Duodenal mucosa (tissue), 2 donors: ENCODE results near the gene DENND10.
"Not testable (repeated sequence)": the region's sequence is repeated elsewhere in the genome, so short reads cannot be mapped to it uniquely, and the experiment has no call there.

Source experiments
- H3K27ac ChIP-seq: one replicate; pipeline ENCODE4 v1.7.0; 2013; ENCODE audit warnings: low read depth, low read length
- H3K27me3 ChIP-seq, 2 donors: one replicate each; pipeline ENCODE4 v1.7.0; 2013; ENCODE audit warnings: low read length in 2 of 2, control low read depth in 1 of 2; ENCODE audit not compliant: insufficient read depth in 2 of 2, control insufficient read depth in 1 of 2
- H3K36me3 ChIP-seq, 2 donors: one replicate each; pipeline ENCODE4 v1.7.0; 2013; ENCODE audit warnings: low read length in 2 of 2, control low read depth in 1 of 2; ENCODE audit not compliant: insufficient read depth in 2 of 2, control insufficient read depth in 1 of 2
- H3K4me1 ChIP-seq, 2 donors: one replicate each; pipeline ENCODE4 v1.7.0; 2013; ENCODE audit warnings: low read length in 2 of 2, control low read depth in 1 of 2; ENCODE audit not compliant: insufficient read depth in 2 of 2, control insufficient read depth in 1 of 2
- H3K4me3 ChIP-seq, 2 donors: one replicate each; pipeline ENCODE4 v1.7.0; 2013; ENCODE audit warnings: low read length in 2 of 2, low read depth in 1 of 2
- H3K9ac ChIP-seq, 2 donors: one replicate each; pipeline ENCODE4 v1.7.0; 2013; ENCODE audit warnings: low read length in 2 of 2, low read depth in 1 of 2
- H3K9me3 ChIP-seq, 2 donors: one replicate each; pipeline ENCODE4 v1.7.0; 2013; ENCODE audit warnings: low read length in 2 of 2, control low read depth in 1 of 2; ENCODE audit not compliant: control insufficient read depth in 1 of 2

DENND10 gene

GRCh38 chr10:119096641-119097415, 7.1 kb upstream of the DENND10 start:
- not testable (repeated sequence) for H3K27me3 ChIP-seq, H3K9me3 ChIP-seq, H3K9ac ChIP-seq, H3K36me3 ChIP-seq, H3K4me3 ChIP-seq, H3K27ac ChIP-seq
- H3K4me1 ChIP-seq: peaks cover 9 to 13% of the 10 kb centered on the region in 2 donors

- Histone ChIP-seq H3K27ac (no peak overlapping the region), H3K4me1 (peaks cover 9 to 13% of the 10 kb centered on the region in 2 donors), H3K4me3 (no peak overlapping the region), H3K36me3 (no peaks in the 10 kb centered on the region), H3K9ac (no peak overlapping the region), H3K9me3 (no peaks in the 10 kb centered on the region), H3K27me3 (no peaks in the 10 kb centered on the region)
Measured at GRCh38 chr10:119098576-119098975, 5.3 kb upstream of the DENND10 start.

GRCh38 chr10:119100434-119101238, 3.3 kb upstream of the DENND10 start:
- H3K27me3 ChIP-seq: no peaks in the 10 kb centered on the region
- H3K9ac ChIP-seq: peak overlapping the region in 1 of 2 donors; percentile 51
- H3K4me1 ChIP-seq: peaks cover 19% of the 10 kb centered on the region in 2 donors
- no peak overlapping the region for H3K27ac ChIP-seq
- no peaks in the 10 kb centered on the region for H3K36me3 ChIP-seq
- no peaks in the 10 kb centered on the region for H3K9me3 ChIP-seq
- H3K4me3 ChIP-seq: no peak overlapping the region

- peaks cover 19% of the 10 kb centered on the region in 2 donors for H3K4me1 ChIP-seq
- H3K4me3 ChIP-seq: no peak overlapping the region
- H3K9ac ChIP-seq: no peak overlapping the region
- H3K27me3 ChIP-seq: no peaks in the 10 kb centered on the region
- no peaks in the 10 kb centered on the region for H3K9me3 ChIP-seq
- H3K36me3 ChIP-seq: no peaks in the 10 kb centered on the region
- no peak overlapping the region for H3K27ac ChIP-seq
Measured at GRCh38 chr10:119101366-119102098, 2.4 kb upstream of the DENND10 start.

- Histone ChIP-seq H3K4me1 (peaks cover 19% of the 10 kb centered on the region in 2 donors), H3K9ac (no peak overlapping the region), H3K27ac (no peak overlapping the region), H3K36me3 (no peaks in the 10 kb centered on the region), H3K9me3 (no peaks in the 10 kb centered on the region), H3K4me3 (no peak overlapping the region), H3K27me3 (no peaks in the 10 kb centered on the region)
Measured at GRCh38 chr10:119103241-119103902, 541 bp upstream of the DENND10 start.

GRCh38 chr10:119104654-119105015, 722 bp downstream of the DENND10 start:
- Histone ChIP-seq H3K36me3 (peaks cover 0 to 6% of the 10 kb centered on the region in 2 donors), H3K9ac (peak overlapping the region; percentile 65 to 74), H3K4me1 (peaks cover 19% of the 10 kb centered on the region in 2 donors), H3K27ac (peak overlapping the region; percentile 32), H3K9me3 (no peaks in the 10 kb centered on the region), H3K27me3 (no peaks in the 10 kb centered on the region), H3K4me3 (peak overlapping the region; percentile 80 to 81)

GRCh38 chr10:119105155-119105554, 1.2 kb downstream of the DENND10 start:
- H3K4me1 ChIP-seq: peaks cover 18 to 19% of the 10 kb centered on the region in 2 donors
- H3K9me3 ChIP-seq: no peaks in the 10 kb centered on the region
- peak overlapping the region in 1 of 2 donors; percentile 65 for H3K9ac ChIP-seq
- H3K27me3 ChIP-seq: no peaks in the 10 kb centered on the region
- H3K27ac ChIP-seq: no peak overlapping the region
- H3K36me3 ChIP-seq: peaks cover 0 to 6% of the 10 kb centered on the region in 2 donors
- peak overlapping the region; percentile 80 to 81 for H3K4me3 ChIP-seq

GRCh38 chr10:119105899-119106298, 2.0 kb downstream of the DENND10 start:
- not testable (repeated sequence) for H3K9ac ChIP-seq, H3K27ac ChIP-seq, H3K4me3 ChIP-seq, H3K9me3 ChIP-seq, H3K27me3 ChIP-seq, H3K36me3 ChIP-seq
- H3K4me1 ChIP-seq: peaks cover 11% of the 10 kb centered on the region in 2 donors

- H3K9me3 ChIP-seq, H3K27me3 ChIP-seq, H3K4me3 ChIP-seq, H3K9ac ChIP-seq, H3K27ac ChIP-seq, H3K4me1 ChIP-seq: not testable (repeated sequence)
- peaks cover 2 to 14% of the 10 kb centered on the region in 2 donors for H3K36me3 ChIP-seq
Measured at GRCh38 chr10:119107106-119107505, 3.2 kb downstream of the DENND10 start.
